ENCODE results near the gene VASP. TPM values are rescaled to one million over a fixed set of nuclear protein-coding genes. Genes with fewer than 3 reads are reported as not detected.

The VASP gene
- total and polyA plus RNA-seq, 9 of the 15 experiments (the other 6 are each of a cell fraction or from before 2014, with no cell fraction given): 16.7 to 261 (median 112) TPM

GRCh38 chr19:45501730-45502014 is 5.6 kb upstream of the VASP start:
- Histone ChIP-seq H3K79me2 (ENCODE audit: control insufficient read depth, insufficient read depth, low read length) (peaks cover 6% of the 10 kb centered on the region; the same call in 2 of the 3 replicates), H3K9me3 (replicated peaks; ENCODE audit: control insufficient read depth, insufficient read depth, low read depth, low read length) (no peaks in the 10 kb centered on the region), H3K27ac (ENCODE audit: extremely low read depth, low read depth, low read length) (peak overlapping the region; percentile 21; the same call in 2 of the 3 replicates), H3K4me1 (replicated peaks in 1 of 2; ENCODE audit: control insufficient read depth in 2 of 2, insufficient read depth in 2 of 2, low read length in 2 of 2) (peaks cover 26 to 63% of the 10 kb centered on the region in 2 experiments), H3K4me2 (ENCODE audit: insufficient read depth, low read length) (peak overlapping the region; percentile 42; the same call in 1 of the 2 replicates), H2AFZ (ENCODE audit: low read depth, low read length) (peak overlapping the region; percentile 80), H3K36me3 (ENCODE audit: control insufficient read depth, insufficient read depth, low read length) (no peaks in the 10 kb centered on the region), H3K27me3 (ENCODE audit: control insufficient read depth in 2 of 2, insufficient read depth in 2 of 2, low read length in 2 of 2) (no peaks in the 10 kb centered on the region), H3K4me3 (no peak overlapping the region), H3K9ac (ENCODE audit: insufficient read depth in 1 of 2, low read depth in 2 of 2, low read length in 2 of 2) (0 out of 4 replicates have a peak overlapping the region, but pooled peaks of 1 of the 2 experiments have one; percentile 22), H4K20me1 (replicated peaks; ENCODE audit: control insufficient read depth, insufficient read depth, low read length) (no peaks in the 10 kb centered on the region), H3K9me1 (ENCODE audit: control insufficient read depth, insufficient read depth, low read length) (no peaks in the 10 kb centered on the region)
- CTCF ChIA-PET (ENCODE audit: low intra/inter-chr PET ratio): no interaction called here
- WGBS (ENCODE audit: insufficient coverage, low coverage, missing lambda C conversion rate): 25% methylated on average over 2 of the region's 2 CpGs
- POLR2A ChIA-PET: interaction anchor here (0.6 kb wide), 2 partner anchors 199 to 218 kb away, joined by 4 read pairs; no protein-coding TSS in a partner anchor
- intact Hi-C loops (cut with micrococcal nuclease) (no loop called here), in situ Hi-C loops (cut with MboI) (no loop called here)
- DNase-seq (ENCODE audit: extremely low read depth in 1 of 4, low spot score in 3 of 4): peak; percentile 52 to 84 (median 78)
- no TSS peak for BruUV-seq (replicated peaks)
- peak; percentile 46 for FAIRE-seq
- peak; percentile 25 for ATAC-seq
- TF ChIP-seq RBM15 (IDR thresholded peaks at IDR 0.05; ENCODE audit: insufficient read depth, low read length) (no peak), E2F4 (CRISPR knock-in tag; IDR thresholded peaks at IDR 0.05; ENCODE audit: low read depth) (no peak), ATF3 (IDR thresholded peaks at IDR 0.05) (peak; percentile 62), ATF3 (CRISPR knock-in tag; conservative IDR thresholded peaks at IDR 0.05) (no peak), ZNF76 (CRISPR knock-in tag; IDR thresholded peaks at IDR 0.05; ENCODE audit: borderline replicate concordance) (peak; percentile 30; the same call in 1 of the 2 replicates), ASH1L (IDR thresholded peaks at IDR 0.05; ENCODE audit: borderline replicate concordance, low read depth, partially characterized antibody) (peak; percentile 20), REST (IDR thresholded peaks at IDR 0.05; ENCODE audit: borderline replicate concordance) (peak; percentile 35; the same call in 1 of the 2 replicates), REST (CRISPR knock-in tag; IDR thresholded peaks at IDR 0.05; ENCODE audit: low read depth) (no peak), RBM25 (IDR thresholded peaks at IDR 0.05; ENCODE audit: low read depth, low read length, severe bottlenecking) (peak; percentile 56), GATAD2B (IDR thresholded peaks at IDR 0.05; ENCODE audit: borderline replicate concordance) (no peak), FOS (IDR thresholded peaks at IDR 0.05; ENCODE audit: extremely low read depth, insufficient read length) (peak; percentile 65), RAD51 (IDR thresholded peaks at IDR 0.05; ENCODE audit: borderline replicate concordance, low read depth) (peak; percentile 89)

Data from K562 (cell line).